Posterior vena cava (tissue), 2 donors: ENCODE data around the gene GBA3. TPM values are rescaled to one million over a fixed set of nuclear protein-coding genes. Genes with fewer than 3 reads are reported as not detected.

Experiments
- DNase-seq: peaks from one replicate; pipeline ENCODE4 v3.0.0-alpha.2; 2020; ENCODE audit warnings: low spot score
- intact Hi-C, 2 donors: fragments of 100-400 bp; cut with DNase I; formaldehyde crosslinking; loops; one replicate each; pipeline versions ENCODE4 v1.14.1 to v1.14.2; 2022 to 2023
- total RNA-seq, 2 donors: library from RNA; stranded (reverse); fragmentation: NEBNext Ultra II Directional; extraction: Animal tissue kit (Norgen Biotek cat#: 25700); gene quantifications; one replicate each; pipeline ENCODE4 v1.2.1, GENCODE V29; 2021
- donor health status: DM: yes; HTN: yes; CAD: no.
- donor health status: DM: yes; HTN: yes; CAD: no.

GBA3 gene
- total RNA-seq, 2 donors from 2014 or later: 0.19 to 0.28 TPM

- intact Hi-C loops: loop anchor here in 1 of 2 donors (5.0 kb wide), 1 partner anchor 894 kb away; no protein-coding TSS in a partner anchor
- no peak for DNase-seq
These were observed 6.6 kb upstream of the GBA3 start for GRCh38 chr4:22686141-22686540.

- DNase-seq: no peak
- intact Hi-C loops: loop anchor here in 1 of 2 donors (5.0 kb wide), 1 partner anchor 896 kb away; no protein-coding TSS in a partner anchor
These were observed 4.5 kb upstream of the GBA3 start for GRCh38 chr4:22688236-22688635.

- intact Hi-C loops: loop anchor here in 1 of 2 donors (5.0 kb wide), 1 partner anchor 897 kb away; no protein-coding TSS in a partner anchor
- no peak for DNase-seq
These were observed 3.3 kb upstream of the GBA3 start for GRCh38 chr4:22689428-22689827.

- intact Hi-C loops: no loop called here
- DNase-seq: no peak
These were observed 2.3 kb downstream of the GBA3 start for GRCh38 chr4:22695029-22695428.

- intact Hi-C loops: no loop called here
- no peak for DNase-seq
These were observed 3.2 kb downstream of the GBA3 start for GRCh38 chr4:22695917-22696316.

GRCh38 chr4:22703912-22704311 lies 11.2 kb downstream of the GBA3 start:
- intact Hi-C loops: no loop called here
- DNase-seq: no peak

- intact Hi-C loops: no loop called here
- DNase-seq: no peak
These were observed 14.7 kb downstream of the GBA3 start for GRCh38 chr4:22707390-22707789.

GRCh38 chr4:22708961-22709360 lies 16.2 kb downstream of the GBA3 start:
- intact Hi-C loops: no loop called here

GRCh38 chr4:22712105-22712504 lies 19.4 kb downstream of the GBA3 start:
- DNase-seq: no peak
- intact Hi-C loops: no loop called here

More at GRCh38 chr4:22708961-22709360, 16.2 kb downstream of the GBA3 start:
- no peak for DNase-seq

- intact Hi-C loops: no loop called here
- DNase-seq: no peak
These were observed 19.8 kb downstream of the GBA3 start for GRCh38 chr4:22712529-22712928.

- intact Hi-C loops: no loop called here
- no peak for DNase-seq
These were observed 21.1 kb downstream of the GBA3 start for GRCh38 chr4:22713841-22714240.

GRCh38 chr4:22719218-22719617 lies 26.5 kb downstream of the GBA3 start:
- DNase-seq: no peak
- intact Hi-C loops: no loop called here

GRCh38 chr4:22720091-22720490 lies 27.4 kb downstream of the GBA3 start:
- DNase-seq: no peak
- intact Hi-C loops: no loop called here

- intact Hi-C loops: no loop called here
- no peak for DNase-seq
These were observed 28.5 kb downstream of the GBA3 start for GRCh38 chr4:22721204-22721603.

- intact Hi-C loops: no loop called here
- DNase-seq: no peak
These were observed 37.3 kb downstream of the GBA3 start for GRCh38 chr4:22730021-22730420.

GRCh38 chr4:22733816-22734215 lies 41.1 kb downstream of the GBA3 start:
- intact Hi-C loops: no loop called here
- DNase-seq: no peak

GRCh38 chr4:22736912-22737311 lies 44.2 kb downstream of the GBA3 start:
- intact Hi-C loops: no loop called here
- DNase-seq: no peak

GRCh38 chr4:22739968-22740367 lies 47.2 kb downstream of the GBA3 start:
- intact Hi-C loops: no loop called here
- no peak for DNase-seq

GRCh38 chr4:22741744-22742143 lies 49.0 kb downstream of the GBA3 start:
- intact Hi-C loops: no loop called here
- DNase-seq: no peak

GRCh38 chr4:22743290-22743689 lies 50.6 kb downstream of the GBA3 start:
- intact Hi-C loops: no loop called here
- DNase-seq: no peak

- DNase-seq: no peak
- intact Hi-C loops: no loop called here
These were observed 51.8 kb downstream of the GBA3 start for GRCh38 chr4:22744478-22745062.

- intact Hi-C loops: no loop called here
- DNase-seq: no peak
These were observed 52.5 kb downstream of the GBA3 start for GRCh38 chr4:22745234-22745633.
